Panc1 (cell line): Measurements from ENCODE around the gene PTGIS. TPM values are rescaled to one million over a fixed set of nuclear protein-coding genes. Genes with fewer than 3 reads are reported as not detected.

ENCODE experiments used
- ATAC-seq: fragments of 200-7000 bp; cut with Tn5 transposase; 2 replicates; pipeline ENCODE4 v1.9.1; 2020; ENCODE audit warnings: mild to moderate bottlenecking, moderate library complexity
- BruUV-seq: library from RNA; stranded (reverse); fragments of 400-500 nt; replicated peaks from 2 replicates; lab custom pipeline; 2021; lab: Mats Ljungman, UMichigan
- CTCF ChIA-PET: fragments of 300-600 bp; sonication (Branson Sonifier 250); formaldehyde crosslinking; loops from one replicate; lab custom pipeline; 2022; ENCODE audit warnings: antibody characterized with exemption; lab: Charles Lee
- POLR2A ChIA-PET: fragments of 300-600 bp; sonication (Branson Sonifier 250); formaldehyde crosslinking; loops from one replicate; lab custom pipeline; 2022; ENCODE audit warnings: antibody characterized with exemption; lab: Charles Lee
- DNase-seq: peaks from one replicate; pipeline ENCODE4 v3.0.0-alpha.2; 2010; ENCODE audit warnings: low read depth, low spot score
- H3K27ac ChIP-seq: 2 replicates; pipeline ENCODE4 v1.5.1; 2011; ENCODE audit warnings: mild to moderate bottlenecking, low read length, inconsistent platforms
- H3K27me3 ChIP-seq: fragments of 200-500 bp; sonication (Bioruptor generic); 2 replicates; pipeline ENCODE4 v1.6.0; 2014; ENCODE audit warnings: low read length, inconsistent platforms; ENCODE audit not compliant: control insufficient read depth, insufficient read depth
- H3K36me3 ChIP-seq: fragments of 200-500 bp; sonication (Bioruptor generic); 2 replicates; pipeline ENCODE4 v1.5.1; 2014; ENCODE audit warnings: inconsistent platforms, mild to moderate bottlenecking, low read length, moderate library complexity; ENCODE audit not compliant: control insufficient read depth, insufficient read depth
- H3K4me1 ChIP-seq: 2 replicates; pipeline ENCODE4 v1.5.1; 2011; ENCODE audit warnings: inconsistent platforms, mild to moderate bottlenecking, low read length, moderate library complexity; ENCODE audit not compliant: control insufficient read depth, insufficient read depth
- H3K4me3 ChIP-seq, 2 experiments: 2 replicates each; pipeline ENCODE4 v1.5.1; 2011 to 2012; ENCODE audit warnings: low read depth in 2 of 2, low read length in 2 of 2, mild to moderate bottlenecking in 2 of 2, inconsistent platforms in 1 of 2, moderate library complexity in 1 of 2
- H3K9me3 ChIP-seq: fragments of 200-500 bp; sonication (Bioruptor generic); 2 replicates; pipeline ENCODE4 v1.5.1; 2014; ENCODE audit warnings: low read depth, mild to moderate bottlenecking, inconsistent platforms, low read length, moderate library complexity; ENCODE audit not compliant: control insufficient read depth, insufficient read depth
- POLR2AphosphoS5 ChIP-seq: IDR thresholded peaks from 2 replicates; pipeline ENCODE4 v1.6.1; 2012; ENCODE audit warnings: mild to moderate bottlenecking, low read depth, low read length, moderate library complexity
- SIN3A ChIP-seq: IDR thresholded peaks from 2 replicates; pipeline ENCODE4 v1.6.1; 2012; ENCODE audit warnings: low read depth, mild to moderate bottlenecking, low read length, moderate library complexity, borderline replicate concordance; ENCODE audit not compliant: insufficient read depth
- TCF7L2 ChIP-seq: IDR thresholded peaks from 2 replicates; pipeline ENCODE4 v1.6.1; 2011; ENCODE audit warnings: mild to moderate bottlenecking, low read depth, low read length, inconsistent platforms
- in situ Hi-C: cut with HindIII; loops from 2 replicates; pipeline ENCODE4 v1.10.0; 2016; ENCODE audit warnings: low sequenced_read_pairs, low pct_unique_long_range_greater_than_20kb
- intact Hi-C: fragments of 100-400 bp; cut with micrococcal nuclease; formaldehyde crosslinking; loops from one replicate; pipeline ENCODE4 v1.10.0; 2022; ENCODE audit not compliant: unreplicated experiment
- total RNA-seq: library from RNA; stranded (reverse); gene quantifications from one replicate; pipeline ENCODE4 v1.2.1, GENCODE V29; 2021; ENCODE audit not compliant: unreplicated experiment
- TF ChIP-seq, protein P1 (sequence below): fragments of 450-650 bp; IDR thresholded peaks from 2 replicates; pipeline ENCODE4 v1.5.1; 2017; ENCODE audit warnings: mild to moderate bottlenecking
- TF ChIP-seq, protein P2 (sequence below), 2 experiments: IDR thresholded peaks; 2 replicates each; pipeline ENCODE4 v1.6.1; 2011 to 2012; ENCODE audit warnings: low read depth in 2 of 2, control low read depth in 1 of 2, low read length in 1 of 2, mild to moderate bottlenecking in 1 of 2, moderate library complexity in 1 of 2; ENCODE audit not compliant: insufficient read depth in 1 of 2

PTGIS gene
- total RNA-seq, 1 experiment from 2014 or later: 4.4 TPM

GRCh38 chr20:49571553-49571835 is 3.6 kb upstream of the PTGIS start:
- ChIA-PET POLR2A (no interaction called here), CTCF (no interaction called here)
- H3K9me3 ChIP-seq: no peaks in the 10 kb centered on the region
- in situ Hi-C loops: no loop called here
- peaks cover 25% of the 10 kb centered on the region for H3K4me1 ChIP-seq
- TF ChIP-seq POLR2AphosphoS5 (no peak), SIN3A (no peak)
- TF ChIP-seq, protein P1, sequence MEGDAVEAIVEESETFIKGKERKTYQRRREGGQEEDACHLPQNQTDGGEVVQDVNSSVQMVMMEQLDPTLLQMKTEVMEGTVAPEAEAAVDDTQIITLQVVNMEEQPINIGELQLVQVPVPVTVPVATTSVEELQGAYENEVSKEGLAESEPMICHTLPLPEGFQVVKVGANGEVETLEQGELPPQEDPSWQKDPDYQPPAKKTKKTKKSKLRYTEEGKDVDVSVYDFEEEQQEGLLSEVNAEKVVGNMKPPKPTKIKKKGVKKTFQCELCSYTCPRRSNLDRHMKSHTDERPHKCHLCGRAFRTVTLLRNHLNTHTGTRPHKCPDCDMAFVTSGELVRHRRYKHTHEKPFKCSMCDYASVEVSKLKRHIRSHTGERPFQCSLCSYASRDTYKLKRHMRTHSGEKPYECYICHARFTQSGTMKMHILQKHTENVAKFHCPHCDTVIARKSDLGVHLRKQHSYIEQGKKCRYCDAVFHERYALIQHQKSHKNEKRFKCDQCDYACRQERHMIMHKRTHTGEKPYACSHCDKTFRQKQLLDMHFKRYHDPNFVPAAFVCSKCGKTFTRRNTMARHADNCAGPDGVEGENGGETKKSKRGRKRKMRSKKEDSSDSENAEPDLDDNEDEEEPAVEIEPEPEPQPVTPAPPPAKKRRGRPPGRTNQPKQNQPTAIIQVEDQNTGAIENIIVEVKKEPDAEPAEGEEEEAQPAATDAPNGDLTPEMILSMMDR: no peak
- H3K27ac ChIP-seq: peak overlapping the region; percentile 26; the same call in 1 of the 2 replicates
- intact Hi-C loops: no loop called here
- H3K27me3 ChIP-seq: no peaks in the 10 kb centered on the region
- no peaks in the 10 kb centered on the region for H3K36me3 ChIP-seq
- DNase-seq (no peak), ATAC-seq (no peak)
- no TSS peak for BruUV-seq
- no peak overlapping the region for H3K4me3 ChIP-seq

DNA sequence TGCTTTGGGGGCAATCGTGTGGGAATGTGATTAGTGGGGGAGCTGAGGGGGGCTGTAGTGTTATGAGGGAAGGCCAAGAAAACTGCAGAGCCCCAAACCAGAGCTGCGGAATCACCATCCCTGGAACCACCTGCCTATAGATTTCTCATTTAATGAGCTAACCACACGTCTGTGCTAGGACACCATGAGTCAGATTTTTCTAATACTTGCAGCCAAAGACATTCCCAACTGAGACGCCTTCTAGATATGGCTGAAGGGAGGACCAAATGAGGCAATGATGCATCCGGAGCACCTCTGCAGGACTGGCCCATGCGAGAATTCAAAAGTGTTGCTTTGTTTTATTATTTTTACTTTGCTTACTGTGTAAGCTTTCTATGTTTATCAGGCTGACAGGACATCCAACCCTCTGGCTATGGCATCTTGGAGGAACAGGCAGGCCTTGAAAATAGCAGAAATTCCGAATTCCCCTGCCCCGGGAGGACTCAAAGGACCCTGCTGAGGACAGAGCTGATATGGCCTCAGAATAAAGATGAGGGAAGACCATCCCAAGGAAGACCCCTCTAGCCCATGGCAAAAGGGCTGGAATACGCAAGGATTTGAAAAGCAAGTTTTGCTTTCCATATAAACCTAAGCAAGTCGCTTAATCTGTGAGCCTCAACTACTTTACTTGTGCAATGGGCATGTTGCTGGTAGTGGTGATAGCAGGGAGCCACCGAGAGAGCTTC is 3.1 kb upstream of the PTGIS start:
- Histone ChIP-seq H3K4me1 (peaks cover 25% of the 10 kb centered on the region), H3K27ac (peak overlapping the region; percentile 55), H3K27me3 (no peaks in the 10 kb centered on the region), H3K9me3 (no peaks in the 10 kb centered on the region), H3K4me3 (no peak overlapping the region), H3K36me3 (no peaks in the 10 kb centered on the region)
- CTCF ChIA-PET: interaction anchor here (0.9 kb wide), 1 partner anchor 33 kb away, joined by 3 read pairs; no protein-coding TSS in a partner anchor
- POLR2A ChIA-PET: no interaction called here
- TF ChIP-seq, protein P1: no peak
- TF ChIP-seq TCF7L2: no peak
- in situ Hi-C loops: no loop called here
- ATAC-seq (peak; percentile 51), DNase-seq (no peak)
- no TSS peak for BruUV-seq
- intact Hi-C loops: no loop called here

GRCh38 chr20:49570161-49570827 is 2.4 kb upstream of the PTGIS start:
- BruUV-seq: no TSS peak
- ATAC-seq: no peak
- peak overlapping the region; percentile 55 for H3K27ac ChIP-seq
- POLR2A ChIA-PET: no interaction called here
- no peak for TF ChIP-seq TCF7L2
- TF ChIP-seq, protein P2, sequence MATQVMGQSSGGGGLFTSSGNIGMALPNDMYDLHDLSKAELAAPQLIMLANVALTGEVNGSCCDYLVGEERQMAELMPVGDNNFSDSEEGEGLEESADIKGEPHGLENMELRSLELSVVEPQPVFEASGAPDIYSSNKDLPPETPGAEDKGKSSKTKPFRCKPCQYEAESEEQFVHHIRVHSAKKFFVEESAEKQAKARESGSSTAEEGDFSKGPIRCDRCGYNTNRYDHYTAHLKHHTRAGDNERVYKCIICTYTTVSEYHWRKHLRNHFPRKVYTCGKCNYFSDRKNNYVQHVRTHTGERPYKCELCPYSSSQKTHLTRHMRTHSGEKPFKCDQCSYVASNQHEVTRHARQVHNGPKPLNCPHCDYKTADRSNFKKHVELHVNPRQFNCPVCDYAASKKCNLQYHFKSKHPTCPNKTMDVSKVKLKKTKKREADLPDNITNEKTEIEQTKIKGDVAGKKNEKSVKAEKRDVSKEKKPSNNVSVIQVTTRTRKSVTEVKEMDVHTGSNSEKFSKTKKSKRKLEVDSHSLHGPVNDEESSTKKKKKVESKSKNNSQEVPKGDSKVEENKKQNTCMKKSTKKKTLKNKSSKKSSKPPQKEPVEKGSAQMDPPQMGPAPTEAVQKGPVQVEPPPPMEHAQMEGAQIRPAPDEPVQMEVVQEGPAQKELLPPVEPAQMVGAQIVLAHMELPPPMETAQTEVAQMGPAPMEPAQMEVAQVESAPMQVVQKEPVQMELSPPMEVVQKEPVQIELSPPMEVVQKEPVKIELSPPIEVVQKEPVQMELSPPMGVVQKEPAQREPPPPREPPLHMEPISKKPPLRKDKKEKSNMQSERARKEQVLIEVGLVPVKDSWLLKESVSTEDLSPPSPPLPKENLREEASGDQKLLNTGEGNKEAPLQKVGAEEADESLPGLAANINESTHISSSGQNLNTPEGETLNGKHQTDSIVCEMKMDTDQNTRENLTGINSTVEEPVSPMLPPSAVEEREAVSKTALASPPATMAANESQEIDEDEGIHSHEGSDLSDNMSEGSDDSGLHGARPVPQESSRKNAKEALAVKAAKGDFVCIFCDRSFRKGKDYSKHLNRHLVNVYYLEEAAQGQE (IDR thresholded peaks at IDR 0.05; ENCODE audit: insufficient read depth in 1 of 2, low read depth in 2 of 2, low read length in 1 of 2): no peak
- TF ChIP-seq, protein P1: no peak
- no peak for TF ChIP-seq POLR2AphosphoS5
- no peak for TF ChIP-seq SIN3A
- DNase-seq: no peak
- peaks cover 25% of the 10 kb centered on the region for H3K4me1 ChIP-seq
- no peaks in the 10 kb centered on the region for H3K27me3 ChIP-seq
- H3K4me3 ChIP-seq: no peak overlapping the region
- CTCF ChIA-PET: interaction anchor here (0.6 to 0.9 kb wide), 2 partner anchors 33 to 307 kb away, joined by 3 to 10 read pairs; no protein-coding TSS in a partner anchor
- H3K9me3 ChIP-seq: no peaks in the 10 kb centered on the region
- no peaks in the 10 kb centered on the region for H3K36me3 ChIP-seq
- in situ Hi-C loops (no loop called here), intact Hi-C loops (no loop called here)
